GM23248 (cell line): ENCODE results near the gene CYP3A5. TPM values are rescaled to one million over a fixed set of nuclear protein-coding genes. Genes with fewer than 3 reads are reported as not detected.

ENCODE experiments used
- DNase-seq: peaks from one replicate; pipeline ENCODE4 v3.0.0-alpha.2; 2015
- H2AFZ ChIP-seq: fragments of 200-600 bp; sonication (generic); 2 replicates; pipeline ENCODE4 v1.6.1; 2016; ENCODE audit warnings: antibody characterized with exemption
- H3F3A ChIP-seq: fragments of 200-600 bp; sonication (generic); 2 replicates; pipeline ENCODE4 v1.6.1; 2016; ENCODE audit warnings: mild to moderate bottlenecking, antibody characterized with exemption, mixed run types; ENCODE audit not compliant: insufficient read depth
- H3K27ac ChIP-seq: fragments of 200-600 bp; sonication (generic); 2 replicates; pipeline ENCODE4 v1.5.1; 2016; ENCODE audit warnings: mild to moderate bottlenecking
- H3K27me3 ChIP-seq: fragments of 200-600 bp; sonication (generic); replicated peaks from 2 replicates; pipeline ENCODE4 v1.6.1; 2016; ENCODE audit warnings: mild to moderate bottlenecking; ENCODE audit not compliant: insufficient read depth
- H3K36me3 ChIP-seq: fragments of 200-600 bp; sonication (generic); 2 replicates; pipeline ENCODE4 v1.6.1; 2016; ENCODE audit warnings: low read depth, mild to moderate bottlenecking
- H3K4me1 ChIP-seq: fragments of 200-600 bp; sonication (generic); 2 replicates; pipeline ENCODE4 v1.6.1; 2016; ENCODE audit warnings: mild to moderate bottlenecking; ENCODE audit not compliant: insufficient read depth
- H3K4me2 ChIP-seq: fragments of 200-600 bp; sonication (generic); one replicate; pipeline ENCODE4 v1.6.1; 2016; ENCODE audit warnings: mild to moderate bottlenecking; ENCODE audit not compliant: unreplicated experiment
- H3K4me3 ChIP-seq: fragments of 200-600 bp; sonication (generic); 2 replicates; pipeline ENCODE4 v1.5.1; 2016; ENCODE audit warnings: mild to moderate bottlenecking
- H3K79me2 ChIP-seq: fragments of 200-600 bp; sonication (generic); 2 replicates; pipeline ENCODE4 v1.6.1; 2016; ENCODE audit warnings: mild to moderate bottlenecking; ENCODE audit not compliant: insufficient read depth
- H3K9ac ChIP-seq: fragments of 200-600 bp; sonication (generic); 2 replicates; pipeline ENCODE4 v1.6.1; 2016; ENCODE audit warnings: mild to moderate bottlenecking
- H3K9me2 ChIP-seq: fragments of 200-600 bp; sonication (generic); 2 replicates; pipeline ENCODE4 v1.6.1; 2016; ENCODE audit warnings: mixed run types, mild to moderate bottlenecking, moderate library complexity; ENCODE audit not compliant: insufficient read depth
- H3K9me3 ChIP-seq: fragments of 200-600 bp; sonication (generic); one replicate; pipeline ENCODE4 v1.6.1; 2017; ENCODE audit warnings: low read depth
- H4K20me1 ChIP-seq: fragments of 200-600 bp; sonication (generic); 2 replicates; pipeline ENCODE4 v1.6.0; 2016; ENCODE audit not compliant: insufficient read depth
- EZH2 ChIP-seq: fragments of 200-600 bp; sonication (generic); IDR thresholded peaks from 2 replicates; pipeline ENCODE4 v1.6.1; 2018; ENCODE audit warnings: antibody characterized with exemption, mild to moderate bottlenecking; ENCODE audit not compliant: insufficient read depth, poor library complexity, severe bottlenecking
- EZH2phosphoT487 ChIP-seq: fragments of 200-600 bp; sonication (generic); IDR thresholded peaks from 2 replicates; pipeline ENCODE4 v1.6.1; 2018; ENCODE audit warnings: antibody characterized with exemption, moderate library complexity, mild to moderate bottlenecking, low read depth; ENCODE audit not compliant: insufficient read depth
- WGBS, 2 experiments: methylation state at CpG; one replicate each; pipeline ENCODE4 v1.1.6; 2015 to 2017; ENCODE audit warnings: low lambda C conversion rate in 2 of 2, low coverage in 1 of 2; ENCODE audit errors: missing lambda C conversion rate in 2 of 2; 5-methylcytosine and 5-hydroxymethylcytosine counted together
- in situ Hi-C: fragments of 300-500 bp; cut with MboI; formaldehyde crosslinking; loops from 2 replicates; pipeline ENCODE4 v1.15.0; 2020
- polyA plus RNA-seq: library from polyadenylated mRNA; unstranded; fragments of >200 nt; fragmentation: Nextera tagmentation; extraction: Ambion mirVana; gene quantifications from 2 replicates; pipeline ENCODE4 v1.2.1, GENCODE V29; 2016
- small RNA-seq: library from RNA; depleted of rRNA; stranded (forward); fragments of <200 nt; gene quantifications from one replicate; pipeline ENCODE3, GENCODE V24; 2014; ENCODE audit warnings: low read depth, low replicate concordance
- total RNA-seq: library from RNA; depleted of rRNA; stranded (reverse); fragments of >200 nt; shearing (Covaris generic); gene quantifications from 2 replicates; pipeline ENCODE4 v1.2.3, GENCODE V29; 2014; rRNA removed

The CYP3A5 gene
- total and polyA plus RNA-seq, 2 experiments from 2014 or later: 0.26 TPM; not detected in 1

GRCh38 chr7:99599836-99600235 lies 80.0 kb downstream of the CYP3A5 start:
- DNase-seq: no peak
- Histone ChIP-seq H3K9me2 (no peaks in the 10 kb centered on the region), H3K27ac (no peak overlapping the region), H3K4me2 (no peak overlapping the region), H3K27me3 (no peaks in the 10 kb centered on the region), H3K36me3 (no peaks in the 10 kb centered on the region), H4K20me1 (no peaks in the 10 kb centered on the region), H3K4me3 (no peak overlapping the region), H3K9me3 (no peaks in the 10 kb centered on the region), H3K9ac (no peak overlapping the region), H3K4me1 (no peaks in the 10 kb centered on the region), H3K79me2 (no peaks in the 10 kb centered on the region), H2AFZ (no peak overlapping the region), H3F3A (no peaks in the 10 kb centered on the region)
- WGBS, 2 experiments: 74 to 82% methylated on average over 4 of the region's 4 CpGs
- in situ Hi-C loops: no loop called here
- no peak for TF ChIP-seq EZH2
- no peak for TF ChIP-seq EZH2phosphoT487

Small RNA genes lying within 50 kb of the gene (small RNA-seq; reads per million reads assigned to genes)
- gene CYP3A51P (not detected), gene CYP3A7-CYP3A51P (not detected)

Other genes with a start within 250 kb of the CYP3A5 start
- gene PTCD1, start 241.2 kb downstream of the CYP3A5 start, total RNA-seq: 5.2 and 13.7 TPM in 2 replicates
- gene PTCD1, start 241.2 kb downstream of the CYP3A5 start, polyA plus RNA-seq: 2.6 and 2.8 TPM in 2 replicates
- 21.2 and 44.9 TPM in 2 replicates for gene CPSF4, start 241.1 kb downstream of the CYP3A5 start, total RNA-seq
- 16.4 and 19.5 TPM in 2 replicates for gene CPSF4, start 241.1 kb downstream of the CYP3A5 start, polyA plus RNA-seq
- 1,746 and 2,237 TPM in 2 replicates for gene ATP5MF, start 213.8 kb downstream of the CYP3A5 start, total RNA-seq
- 719 and 722 TPM in 2 replicates for gene ATP5MF, start 213.8 kb downstream of the CYP3A5 start, polyA plus RNA-seq
- gene ZNF789, start 207.1 kb downstream of the CYP3A5 start, total RNA-seq: 2.8 and 8.5 TPM in 2 replicates
- 4.5 and 5.3 TPM in 2 replicates for gene ZNF789, start 207.1 kb downstream of the CYP3A5 start, polyA plus RNA-seq
- gene ZNF394, start 179.7 kb downstream of the CYP3A5 start, total RNA-seq: 17.3 and 24.3 TPM in 2 replicates
- gene ZNF394, start 179.7 kb downstream of the CYP3A5 start, polyA plus RNA-seq: 16.8 and 17.6 TPM in 2 replicates
- 10.7 and 12.0 TPM in 2 replicates for gene ZKSCAN5, start 175.3 kb downstream of the CYP3A5 start, total RNA-seq
- gene ZKSCAN5, start 175.3 kb downstream of the CYP3A5 start, polyA plus RNA-seq: 6.3 and 6.4 TPM in 2 replicates
- 6.2 and 9.2 TPM in 2 replicates for gene FAM200A, start 127.9 kb downstream of the CYP3A5 start, total RNA-seq
- 6.2 and 8.2 TPM in 2 replicates for gene FAM200A, start 127.9 kb downstream of the CYP3A5 start, polyA plus RNA-seq
- gene ZNF655, start 121.4 kb downstream of the CYP3A5 start, total RNA-seq: 54.6 and 70.0 TPM in 2 replicates
- 36.5 and 37.2 TPM in 2 replicates for gene ZNF655, start 121.4 kb downstream of the CYP3A5 start, polyA plus RNA-seq
- not detected in 2 replicates for gene TMEM225B, start 81.7 kb downstream of the CYP3A5 start, total RNA-seq
- 0.24 and 0.44 TPM in 2 replicates for gene TMEM225B, start 81.7 kb downstream of the CYP3A5 start, polyA plus RNA-seq
- 7.2 and 9.7 TPM in 2 replicates for gene ZSCAN25, start 63.0 kb downstream of the CYP3A5 start, total RNA-seq
- gene ZSCAN25, start 63.0 kb downstream of the CYP3A5 start, polyA plus RNA-seq: 6.4 and 6.5 TPM in 2 replicates
- not detected in 2 replicates for gene CYP3A7, start 55.2 kb upstream of the CYP3A5 start, total RNA-seq
- not detected in 2 replicates for gene CYP3A7, start 55.2 kb upstream of the CYP3A5 start, polyA plus RNA-seq
- gene CYP3A4, start 104.2 kb upstream of the CYP3A5 start, total RNA-seq: not detected in 2 replicates
- gene CYP3A4, start 104.2 kb upstream of the CYP3A5 start, polyA plus RNA-seq: not detected in 2 replicates
- gene CYP3A43, start 148.0 kb upstream of the CYP3A5 start, total RNA-seq: not detected in 2 replicates
- gene CYP3A43, start 148.0 kb upstream of the CYP3A5 start, polyA plus RNA-seq: not detected in 2 replicates
- gene OR2AE1, start 197.0 kb upstream of the CYP3A5 start, total RNA-seq: not detected in 2 replicates
- gene OR2AE1, start 197.0 kb upstream of the CYP3A5 start, polyA plus RNA-seq: not detected in 2 replicates
- 27.2 and 34.5 TPM in 2 replicates for gene TRIM4, start 239.5 kb upstream of the CYP3A5 start, total RNA-seq
- gene TRIM4, start 239.5 kb upstream of the CYP3A5 start, polyA plus RNA-seq: 20.2 and 22.6 TPM in 2 replicates
- not detected in 2 replicates for gene GJC3, start 249.6 kb upstream of the CYP3A5 start, total RNA-seq
- not detected in 2 replicates for gene GJC3, start 249.6 kb upstream of the CYP3A5 start, polyA plus RNA-seq